Measurements from ENCODE around the gene GNAS-AS1. TPM values are rescaled to one million over a fixed set of nuclear protein-coding genes. Genes with fewer than 3 reads are reported as not detected.

GNAS-AS1 gene
- total and polyA plus RNA-seq, 2 of the 8 experiments (the other 6 are each of a cell fraction or from before 2014, with no cell fraction given): 4.7 to 13.7 TPM

DNA sequence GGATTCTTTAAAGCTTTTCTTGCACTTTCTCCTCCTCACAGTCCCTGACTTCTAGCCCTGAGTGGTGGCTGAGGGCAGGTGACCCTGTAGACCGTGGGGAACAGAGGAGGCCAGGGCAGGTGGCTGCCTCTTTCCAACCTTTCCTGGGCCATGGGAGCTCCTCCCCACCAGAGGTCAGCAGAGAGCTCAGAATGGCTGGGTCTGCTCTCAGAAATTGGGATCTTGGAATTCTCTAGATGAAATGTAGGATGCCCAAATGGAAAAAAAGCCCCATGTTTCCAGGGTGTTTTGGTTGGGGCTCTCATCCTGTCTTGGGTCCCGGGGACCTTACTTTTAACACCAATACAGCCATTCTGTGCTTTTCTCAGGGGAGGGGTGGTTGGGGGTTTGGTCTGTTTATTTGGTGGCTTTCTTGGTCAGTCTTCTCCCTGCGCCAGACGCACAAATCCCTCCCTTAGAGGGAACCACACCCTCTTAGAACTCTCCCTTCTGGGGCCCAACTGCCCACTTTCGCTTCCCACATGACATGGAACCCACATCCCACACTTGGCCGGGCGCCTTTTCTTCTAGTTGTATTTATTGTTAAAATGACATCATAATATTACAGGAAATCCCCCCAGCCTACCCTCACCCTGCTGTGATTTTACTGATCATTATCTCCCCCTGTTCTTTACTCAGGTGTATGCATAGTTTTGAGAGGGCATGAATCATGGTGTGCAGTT is 19.8 kb upstream of the GNAS-AS1 start:
- no peak overlapping the region for H3K4me3 ChIP-seq (ENCODE audit: extremely low read depth in 1 of 4, insufficient read depth in 2 of 4, low read depth in 3 of 4, low read length in 4 of 4)
- CTCF ChIA-PET (ENCODE audit: partially characterized antibody): interaction anchor here (0.5 to 4.7 kb wide), 39 partner anchors 9 to 586 kb away, joined by 3 to 61 read pairs (median 3); no protein-coding TSS in a partner anchor
- no peak overlapping the region for H3K18ac ChIP-seq (ENCODE audit: extremely low read depth, low read length)
- no peak overlapping the region for H4K5ac ChIP-seq (ENCODE audit: insufficient read length, low read depth, low read length)
- no peak overlapping the region for H2BK15ac ChIP-seq (ENCODE audit: low read length)
- no peak for FAIRE-seq
- no peak overlapping the region for H2AK5ac ChIP-seq (ENCODE audit: low read depth, low read length)
- 81% methylated on average over 7 of the region's 7 CpGs; no CpG with 5 or more reads in 1 of the 2 experiments for WGBS, 2 experiments (ENCODE audit: extremely low coverage in 1 of 2, insufficient coverage in 1 of 2, insufficient read length in 1 of 2, insufficient replicate concordance in 2 of 2, low coverage in 1 of 2, low lambda C conversion rate in 2 of 2, missing lambda C conversion rate in 1 of 2)
- POLR2A ChIA-PET (ENCODE audit: partially characterized antibody): interaction anchor here (0.5 to 2.0 kb wide), 12 partner anchors 10 to 251 kb away, joined by 3 to 7 read pairs (median 3); partner anchors contain the start of genes ATP5F1E and GNAS
- H2BK12ac ChIP-seq (ENCODE audit: low read depth, low read length): no peak overlapping the region
- H3K79me1 ChIP-seq (ENCODE audit: low read depth, low read length): no peaks in the 10 kb centered on the region
- H3K27me3 ChIP-seq (replicated peaks in 1 of 4; ENCODE audit: control insufficient read depth in 3 of 4, extremely low read depth in 1 of 4, insufficient read depth in 3 of 4, low read length in 3 of 4): no peaks in the 10 kb centered on the region
- H4K91ac ChIP-seq (replicated peaks; ENCODE audit: insufficient read length, low read length): no peak overlapping the region
- H4K20me1 ChIP-seq (replicated peaks in 1 of 2; ENCODE audit: control insufficient read depth in 1 of 2, insufficient read depth in 2 of 2, low read length in 2 of 2): no peaks in the 10 kb centered on the region
- H2BK120ac ChIP-seq (replicated peaks; ENCODE audit: low read depth, low read length): no peak overlapping the region
- no peak overlapping the region for H3K23ac ChIP-seq (ENCODE audit: insufficient read length)
- H4K8ac ChIP-seq (ENCODE audit: extremely low read depth, insufficient read depth, low read length): no peak overlapping the region
- H3K4me1 ChIP-seq (replicated peaks in 1 of 4; ENCODE audit: control insufficient read depth in 3 of 4, insufficient read depth in 4 of 4, low read length in 3 of 4): peaks cover 0 to 3% (median 0%) of the 10 kb centered on the region in 4 experiments; a peak in 2 of 7 replicates
- H3K4me2 ChIP-seq (ENCODE audit: insufficient read depth in 1 of 2, low read depth in 2 of 2, low read length in 2 of 2): no peak overlapping the region
- no peak overlapping the region for H3K4ac ChIP-seq (replicated peaks; ENCODE audit: insufficient read length, low read depth, low read length)
- H3K79me2 ChIP-seq (ENCODE audit: control insufficient read depth in 1 of 2, insufficient read depth in 2 of 2, low read length in 2 of 2): no peaks in the 10 kb centered on the region
- H3K23me2 ChIP-seq (ENCODE audit: low read depth, low read length): no peaks in the 10 kb centered on the region
- no peak overlapping the region for H2BK20ac ChIP-seq (ENCODE audit: low read length)
- H2BK5ac ChIP-seq (ENCODE audit: low read depth, low read length): no peak overlapping the region
- H2AFZ ChIP-seq (ENCODE audit: low read length): no peak overlapping the region
- DNase-seq (ENCODE audit: low read depth in 1 of 2, low spot score in 2 of 2): peak in 1 of 2 experiments; percentile 87
- no peak overlapping the region for H3K9ac ChIP-seq (replicated peaks in 1 of 4; ENCODE audit: extremely low read depth in 1 of 4, low read depth in 3 of 4, low read length in 3 of 4)
- no peaks in the 10 kb centered on the region for H3K9me3 ChIP-seq (ENCODE audit: insufficient read depth in 2 of 2, low read depth in 1 of 2, low read length in 1 of 2)
- no peak overlapping the region for H3K27ac ChIP-seq (ENCODE audit: low read depth, low read length)
- H3K56ac ChIP-seq (replicated peaks; ENCODE audit: insufficient read length, low read depth, low read length): no peak overlapping the region
- H3K14ac ChIP-seq (ENCODE audit: insufficient read length): no peak overlapping the region
- no peaks in the 10 kb centered on the region; a peak in 1 of 8 replicates for H3K36me3 ChIP-seq (ENCODE audit: control insufficient read depth in 2 of 4, insufficient read depth in 4 of 4, low read length in 3 of 4)
- TF ChIP-seq CTCF (IDR thresholded peaks at IDR 0.05; ENCODE audit: control extremely low read depth in 1 of 3, insufficient read depth in 1 of 3, low read depth in 1 of 3, low read length in 3 of 3) (peak; percentile 86 to 90 (median 87)), RAD21 (IDR thresholded peaks at IDR 0.05 in 1 of 2, conservative IDR thresholded peaks at IDR 0.05 in 1 of 2; ENCODE audit: low read depth in 2 of 2, low read length in 2 of 2) (peak; percentile 85 to 86), KDM4A (IDR thresholded peaks at IDR 0.05; ENCODE audit: low read depth, low read length, severe bottlenecking) (no peak), CBX5 (IDR thresholded peaks at IDR 0.05; ENCODE audit: low read depth, low read length) (no peak), ASH2L (IDR thresholded peaks at IDR 0.05; ENCODE audit: low read length) (no peak)
